Midbrain (tissue), 1 donor: ENCODE measurements around the gene OLFML1.
A peak's percentile ranks its signal among the peaks of the same experiment; 100 is the strongest.

Experiments
- DNase-seq: peaks from one replicate; lab custom pipeline; 2025; lab: John Stamatoyannopoulos, UW

The OLFML1 gene

DNA sequence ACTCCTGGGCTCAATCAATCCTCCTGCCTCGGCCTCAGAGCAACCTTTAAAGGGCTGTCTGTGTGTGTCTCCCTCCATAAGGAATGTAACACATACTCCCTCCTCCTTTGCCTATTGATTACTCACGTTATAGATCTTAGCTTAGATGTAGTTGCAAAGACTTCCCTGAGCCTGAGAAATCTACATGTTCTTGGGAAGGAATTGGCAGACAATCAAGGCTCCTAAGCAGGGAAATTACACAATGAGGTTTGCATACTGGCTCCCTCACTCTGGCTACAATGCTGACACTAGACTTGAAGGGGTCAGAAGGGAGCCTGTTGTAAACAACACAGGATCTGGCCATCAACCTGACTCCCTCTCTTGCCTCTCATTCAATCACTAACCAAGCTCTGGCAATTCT, 5.2 kb upstream of the OLFML1 start:
- no peak for DNase-seq

DNA sequence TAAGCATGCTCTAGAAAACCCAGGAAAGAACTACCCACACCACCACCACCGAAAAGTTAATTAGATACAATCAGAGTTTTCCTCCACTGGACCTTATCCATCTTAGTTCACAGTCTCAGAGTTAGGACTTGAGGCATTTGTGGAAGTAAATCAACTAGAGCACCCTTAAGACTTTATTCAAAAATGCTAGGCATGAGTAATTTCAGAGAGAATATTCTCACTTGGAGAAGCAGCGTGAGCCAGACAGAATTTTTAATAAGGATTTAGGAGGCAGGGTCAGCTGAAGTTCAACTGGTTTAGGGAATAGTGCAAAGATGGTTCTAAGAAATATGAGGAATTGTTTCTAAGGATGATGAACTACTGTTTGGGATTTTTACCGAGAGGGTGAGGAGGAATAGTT, 1.2 kb upstream of the OLFML1 start:
- no peak for DNase-seq

DNA sequence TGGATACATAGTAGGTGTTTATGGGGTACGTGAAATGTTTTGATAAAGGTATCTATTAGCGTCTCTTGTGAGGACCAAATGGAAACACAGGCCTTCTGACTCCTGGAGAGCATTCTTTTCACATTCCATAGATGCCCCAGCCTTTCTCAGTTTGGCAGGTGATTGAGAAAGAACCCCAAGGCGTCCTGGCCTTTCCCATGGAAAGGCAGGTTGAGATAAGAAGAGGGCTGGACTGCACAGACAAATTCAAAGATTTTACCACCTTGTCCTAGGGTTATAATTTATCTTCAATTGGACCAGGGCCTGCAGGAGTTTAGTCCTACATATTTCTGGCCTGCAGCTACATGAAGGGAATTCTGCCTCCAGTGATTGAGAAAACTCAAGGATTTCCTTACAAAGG, 661 bp upstream of the OLFML1 start:
- no peak for DNase-seq

DNA sequence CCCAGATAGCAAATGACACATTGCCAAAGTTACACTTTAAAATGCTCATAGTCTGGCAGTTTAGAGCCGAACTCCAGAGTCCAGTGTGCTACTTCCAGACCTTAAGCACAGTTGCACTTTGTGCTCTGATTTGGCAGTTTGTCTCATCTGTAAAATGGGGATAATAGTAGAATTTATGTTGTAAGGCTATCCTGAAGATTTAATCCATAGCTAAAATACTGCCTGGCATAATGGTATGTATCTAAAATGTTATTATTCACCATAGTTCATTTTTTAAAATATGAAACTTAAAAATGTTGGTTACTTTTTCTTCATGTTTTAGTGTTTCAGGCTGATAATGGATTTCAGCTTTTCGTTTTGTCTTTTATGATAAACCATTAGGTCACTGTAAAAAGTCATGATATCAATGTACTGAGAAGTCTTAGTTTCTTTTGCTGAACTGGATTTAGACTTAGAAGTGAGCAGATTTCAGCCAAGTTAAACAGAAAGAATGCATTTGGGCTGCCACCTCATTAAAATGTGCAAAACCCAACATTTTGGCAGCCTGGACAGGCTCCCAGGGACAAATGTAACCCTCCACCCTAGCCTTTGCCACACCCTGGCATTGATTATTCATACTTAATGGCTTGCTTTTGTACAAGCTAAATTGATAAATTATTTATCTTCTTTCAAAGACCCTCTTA, 933 bp downstream of the OLFML1 start:
- DNase-seq, result no peak

DNA sequence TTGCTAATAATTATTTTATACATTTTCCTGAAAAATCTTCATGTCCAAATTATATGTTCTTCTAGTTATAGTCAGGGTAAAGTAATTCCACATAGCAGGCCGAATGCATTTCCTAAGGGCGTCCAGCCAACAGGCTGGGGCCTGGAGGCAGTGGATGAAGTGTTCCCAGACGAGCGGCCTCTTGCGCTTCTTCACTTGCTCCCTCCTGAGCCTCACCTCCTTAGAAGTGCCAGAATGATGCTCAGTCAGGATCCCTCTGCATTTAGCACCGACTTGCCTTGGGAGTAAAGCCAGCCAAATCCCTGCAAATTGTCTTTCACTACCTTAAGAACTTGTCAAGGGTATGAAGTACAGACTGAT, 1.5 kb downstream of the OLFML1 start:
- no peak for DNase-seq

DNA sequence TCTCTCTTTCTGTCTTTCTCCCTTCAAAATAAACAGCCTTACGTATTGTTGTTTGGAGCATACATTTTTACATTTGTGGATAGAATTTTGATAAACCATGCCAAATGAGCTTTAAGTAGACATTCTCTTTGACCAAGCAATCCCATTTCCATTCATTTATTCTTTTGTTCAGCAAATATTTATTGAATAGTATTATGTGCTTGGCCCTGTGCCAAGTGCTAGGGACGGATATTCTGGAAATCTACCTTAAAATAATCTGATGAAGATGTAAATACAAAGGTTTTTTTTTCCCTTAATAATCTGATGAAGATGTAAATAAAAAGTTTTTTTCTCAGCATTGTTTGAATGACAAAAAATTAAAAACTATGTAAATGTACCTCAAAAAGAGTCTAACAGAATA, 2.1 kb downstream of the OLFML1 start:
- DNase-seq, result no peak

DNA sequence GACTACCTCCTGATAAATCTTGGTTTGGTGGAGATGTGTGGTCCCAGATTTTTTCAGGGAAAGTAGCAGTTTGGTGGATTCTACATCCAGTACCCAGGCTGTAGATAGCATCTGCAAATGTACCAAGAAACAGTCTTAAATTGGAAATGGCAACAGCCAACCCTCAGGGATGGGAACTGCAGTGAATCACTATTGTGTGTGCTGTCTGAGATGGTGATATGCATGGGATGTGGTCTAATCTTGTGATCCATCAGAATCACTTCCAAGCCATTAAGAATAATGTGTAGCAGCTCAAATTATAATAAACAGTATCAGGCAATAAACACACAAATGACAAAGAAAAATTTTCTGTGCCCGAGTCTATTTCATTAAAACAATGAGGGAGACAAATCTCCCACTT, 3.4 kb downstream of the OLFML1 start:
- DNase-seq, result no peak

DNA sequence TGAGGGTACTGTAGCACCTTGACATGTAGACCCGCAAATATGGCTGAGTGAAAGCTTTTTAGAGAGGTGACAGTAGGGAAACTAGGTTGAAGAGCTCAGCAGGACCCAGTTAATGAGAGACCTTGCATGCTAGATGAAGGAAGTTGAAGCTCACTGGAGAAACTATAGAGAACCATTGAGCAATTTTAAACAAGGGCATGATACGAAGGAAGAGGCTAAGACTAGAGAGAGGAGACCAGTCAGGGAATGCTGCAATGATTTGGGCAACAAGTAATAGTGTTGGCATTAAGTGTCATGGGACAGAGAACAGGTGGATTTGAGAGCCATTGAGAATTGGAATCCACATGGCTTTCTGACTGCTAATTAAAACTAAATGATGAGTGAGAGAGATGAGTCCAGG, 4.1 kb downstream of the OLFML1 start:
- DNase-seq, result no peak

DNA sequence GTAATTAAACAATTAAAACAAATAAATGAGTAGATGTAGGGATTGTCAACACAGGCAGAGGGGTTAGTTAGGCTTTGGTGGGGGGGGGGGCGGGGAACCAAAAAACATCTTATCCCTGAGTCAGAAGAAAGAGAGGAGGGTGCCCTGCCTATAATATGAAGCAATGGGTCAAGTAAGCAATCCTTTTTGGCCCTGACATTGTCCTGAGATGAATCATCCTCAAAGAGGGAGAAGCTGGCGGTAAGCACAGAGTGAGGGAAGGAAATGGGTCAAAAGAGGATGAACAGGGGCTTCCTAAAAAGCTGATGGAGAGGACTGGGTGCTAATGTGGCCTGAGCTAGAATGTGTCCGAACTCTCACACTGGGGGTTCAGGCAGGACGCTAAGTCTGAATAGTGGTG, 4.7 kb downstream of the OLFML1 start:
- no peak for DNase-seq

DNA sequence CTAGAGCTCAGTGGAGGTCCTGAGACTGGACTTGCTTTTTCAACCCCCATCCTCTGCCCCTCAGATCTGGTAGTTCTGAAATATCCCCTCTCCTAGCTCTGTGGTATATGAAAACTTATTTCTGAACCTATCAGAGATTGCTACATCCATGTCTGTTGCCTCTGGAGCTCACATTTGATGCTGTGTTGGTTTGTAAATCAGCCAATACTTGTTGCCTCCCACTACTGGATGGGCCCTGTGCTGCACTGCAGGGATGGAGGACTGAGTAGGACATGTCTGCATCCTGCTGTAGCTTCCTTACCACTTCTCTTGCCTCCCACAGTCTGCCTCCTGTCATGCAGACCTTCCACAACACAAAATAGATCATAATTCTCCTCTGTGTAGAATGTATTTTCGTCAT, 5.2 kb downstream of the OLFML1 start:
- no peak for DNase-seq

DNA sequence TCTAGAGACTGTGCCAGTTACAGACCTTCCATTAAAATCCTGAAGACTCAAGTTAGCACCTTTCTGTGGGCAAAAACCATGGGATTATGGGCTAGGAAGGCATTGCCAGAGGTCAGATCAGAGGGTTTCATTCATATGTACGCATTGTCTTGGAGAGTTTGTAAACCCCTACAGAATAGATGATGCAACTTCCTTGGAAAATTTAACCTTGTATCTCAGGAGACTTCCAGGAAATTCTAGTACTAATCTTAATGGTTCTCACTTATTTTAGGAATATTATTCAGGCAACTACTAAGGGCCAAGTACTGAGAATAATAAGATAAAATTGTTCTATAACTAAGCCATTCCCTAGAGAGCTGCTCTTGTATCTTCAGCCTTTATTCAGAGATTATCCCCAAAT, 6.9 kb downstream of the OLFML1 start:
- DNase-seq, result no peak

DNA sequence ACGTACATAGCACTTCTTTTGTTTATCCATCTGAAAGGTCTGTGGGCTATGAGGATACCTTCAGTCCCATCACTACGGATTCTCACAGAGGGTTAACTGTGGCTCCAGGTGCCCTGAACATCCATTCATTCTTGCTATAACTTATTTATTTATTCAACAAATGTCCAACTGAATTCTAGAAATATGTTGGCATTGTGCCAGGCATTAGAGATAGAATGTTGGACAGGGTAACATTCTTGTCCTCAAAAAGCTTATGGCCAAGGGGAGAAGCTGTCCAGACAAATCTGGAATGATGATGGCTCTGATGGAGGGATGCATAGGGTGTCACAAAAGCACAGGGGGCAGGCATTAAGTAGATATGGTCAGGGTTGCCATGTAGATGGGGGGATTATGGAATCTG, 8.4 kb downstream of the OLFML1 start:
- DNase-seq, result no peak

DNA sequence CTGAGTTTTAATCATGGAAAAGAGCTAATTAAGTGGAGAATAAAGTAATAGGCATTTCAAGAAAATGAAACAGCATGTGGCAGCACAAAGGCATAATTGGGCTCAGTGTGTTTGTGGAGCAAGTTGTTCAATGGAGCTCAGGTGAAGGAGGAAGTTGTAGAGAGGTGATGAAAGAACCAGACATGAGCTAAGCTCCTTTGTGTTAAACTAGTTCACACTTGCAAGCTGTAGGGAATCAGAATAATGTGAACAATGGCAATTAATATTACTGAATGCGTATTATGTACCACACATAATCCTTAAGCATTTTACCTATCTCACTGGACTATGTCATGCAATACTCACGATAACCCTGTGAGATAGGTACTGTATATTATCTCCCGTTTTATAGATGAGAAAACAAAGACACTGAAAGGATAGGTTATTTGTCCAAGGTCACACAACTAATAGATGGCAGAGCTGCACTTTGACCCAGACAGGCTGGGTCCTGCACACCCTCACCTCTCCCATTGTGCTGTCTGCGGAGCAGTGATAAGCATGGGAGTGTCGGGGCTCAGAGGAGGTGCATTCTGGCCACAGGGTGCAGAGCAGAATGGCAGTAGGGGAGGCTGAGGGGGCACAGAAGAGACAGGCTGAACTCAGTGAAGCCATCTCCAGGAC, 8.9 kb downstream of the OLFML1 start:
- no peak for DNase-seq

DNA sequence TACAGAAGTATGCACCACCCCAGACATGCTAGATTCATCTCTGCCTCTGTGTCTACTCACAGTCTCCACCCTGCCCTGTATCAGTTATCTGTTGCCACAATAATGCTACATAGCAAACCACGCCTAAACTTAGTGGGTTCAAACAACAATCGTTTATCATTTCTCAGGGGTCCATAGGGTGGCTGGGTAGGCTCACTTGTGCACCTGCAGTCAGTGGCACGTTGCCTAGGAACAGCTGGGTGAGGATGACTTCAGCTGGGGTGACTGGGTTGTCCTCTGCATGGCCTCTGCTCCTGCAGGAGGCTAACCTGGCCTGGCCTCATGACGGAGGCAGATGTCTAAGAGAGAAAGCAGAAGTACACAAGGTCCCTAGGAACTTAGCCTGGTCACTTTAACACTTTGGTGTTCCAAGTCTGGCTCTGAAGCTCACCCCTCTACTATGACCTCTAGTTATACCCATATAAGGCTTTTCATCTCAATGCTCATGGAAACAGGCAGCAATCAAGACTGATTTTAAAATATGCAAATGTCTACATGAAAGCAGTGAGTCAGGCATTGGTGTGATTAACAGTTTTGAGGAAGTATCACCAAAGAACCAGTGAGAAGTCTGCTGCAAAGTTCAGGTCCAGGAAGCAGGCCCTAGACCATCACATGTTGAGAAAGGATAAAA, 10.7 kb downstream of the OLFML1 start:
- peak; percentile 22 for DNase-seq

DNA sequence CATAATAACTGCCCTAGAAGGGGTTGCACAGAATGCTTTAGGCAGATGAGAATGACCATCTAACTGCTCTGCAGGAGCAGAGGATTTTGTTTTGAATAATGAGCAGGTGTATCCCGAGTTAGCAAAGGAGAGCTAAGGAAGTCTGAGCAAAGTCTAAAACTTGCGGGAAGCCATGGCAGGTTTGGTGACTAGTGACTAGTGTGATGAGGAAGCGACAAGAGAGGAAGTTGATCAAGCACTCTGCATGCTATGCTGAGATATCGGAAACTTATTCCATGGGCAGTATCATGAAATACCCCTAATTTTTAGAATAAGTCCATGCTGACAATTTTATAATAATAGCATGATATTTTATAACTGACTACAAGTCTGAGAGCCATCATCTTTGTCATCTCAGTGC, 12.9 kb downstream of the OLFML1 start:
- DNase-seq, result no peak

DNA sequence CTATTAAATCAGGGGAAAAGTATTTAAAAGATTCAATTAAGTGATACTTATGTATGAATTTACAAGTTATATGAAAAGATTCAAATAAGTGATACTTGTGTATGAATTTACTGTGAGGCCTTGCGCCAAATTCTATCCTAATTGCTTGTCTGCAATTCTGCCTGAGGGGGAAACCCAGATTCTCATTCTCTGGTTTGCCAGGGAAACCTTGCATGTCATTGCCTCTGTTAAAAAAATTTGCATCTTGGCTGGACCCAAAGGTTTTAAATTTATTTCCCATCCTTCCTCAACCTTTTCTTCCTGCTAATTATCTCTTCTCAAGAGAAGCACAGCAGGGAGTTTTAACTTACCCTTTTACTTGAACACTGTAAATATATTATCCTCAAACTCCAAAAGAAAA, 13.8 kb downstream of the OLFML1 start:
- no peak for DNase-seq

DNA sequence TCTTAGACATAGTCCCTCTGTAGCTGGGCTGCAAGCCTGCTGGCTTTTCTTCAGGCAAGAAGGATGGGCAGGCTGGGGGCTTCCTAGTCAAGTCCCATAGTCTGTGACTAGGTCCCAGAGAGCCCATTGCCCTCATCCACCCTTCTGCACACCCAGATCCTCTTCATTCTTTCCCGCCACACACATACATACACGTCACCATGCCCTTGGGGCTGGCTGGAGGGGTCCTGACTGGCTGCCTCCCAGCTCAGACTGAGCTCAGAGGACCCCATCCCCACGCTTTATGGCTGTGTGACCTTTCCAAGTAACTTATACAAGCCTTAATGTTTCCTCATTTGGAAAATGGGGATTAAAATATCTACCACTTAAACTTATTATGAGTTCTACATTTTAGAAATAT, 14.9 kb downstream of the OLFML1 start:
- no peak for DNase-seq

DNA sequence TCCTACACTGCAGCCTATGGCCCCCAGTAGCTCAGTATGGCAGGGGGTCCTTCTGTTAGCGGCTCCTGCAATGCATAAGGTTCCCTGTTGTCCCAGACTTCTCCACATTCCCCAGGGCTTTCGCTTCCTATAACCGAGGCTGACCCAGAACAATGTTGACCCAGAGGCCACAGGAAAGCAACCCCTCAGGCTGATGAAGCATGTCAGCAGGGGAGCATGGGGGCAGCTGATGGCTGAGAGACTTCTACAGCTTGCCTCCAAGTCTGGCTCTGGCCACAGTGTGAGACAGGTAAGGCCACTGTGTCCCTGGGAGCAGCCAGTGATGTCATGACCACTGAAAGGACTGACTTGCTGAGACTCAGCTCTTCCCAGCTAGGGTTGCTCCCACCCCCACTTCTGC, 15.9 kb downstream of the OLFML1 start:
- DNase-seq, result no peak

DNA sequence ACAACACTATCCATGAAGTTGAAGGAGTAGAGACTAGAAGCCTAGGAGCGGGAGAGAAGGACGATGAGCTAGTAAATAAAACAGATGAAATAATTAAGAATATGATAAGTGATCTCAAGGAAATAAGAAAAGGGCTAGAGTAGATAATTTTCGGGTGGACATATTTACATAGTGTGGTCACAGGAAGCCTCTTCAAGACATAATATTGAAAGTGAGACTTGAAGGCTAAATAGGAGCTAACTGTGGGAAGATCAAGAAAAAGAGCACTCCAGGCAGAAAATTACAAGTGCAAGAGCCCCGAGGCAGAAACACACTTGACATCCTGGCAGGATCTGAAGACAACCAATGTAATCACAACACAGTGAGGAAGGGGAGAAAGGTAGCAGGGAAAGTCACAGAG, 16.6 kb downstream of the OLFML1 start:
- no peak for DNase-seq

DNA sequence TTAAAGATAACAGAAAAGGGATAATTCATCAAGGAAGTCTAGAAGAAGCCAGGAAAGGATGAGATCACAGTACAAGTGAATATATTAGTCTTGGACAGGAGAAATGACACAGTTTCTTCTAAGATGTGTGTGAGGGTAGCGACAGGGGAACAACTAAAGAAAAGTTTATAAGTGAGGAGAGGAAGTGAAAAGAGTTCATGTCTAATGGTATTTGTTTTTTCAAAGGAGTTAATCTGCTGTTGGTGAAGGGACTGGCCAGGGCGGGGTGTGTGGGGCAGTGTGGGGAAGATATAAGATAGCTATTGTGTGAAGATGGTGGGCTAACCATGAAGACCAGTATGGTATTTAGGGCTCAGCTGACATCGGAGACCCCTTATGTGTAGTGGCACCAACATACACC, 20.9 kb downstream of the OLFML1 start:
- no peak for DNase-seq

DNA sequence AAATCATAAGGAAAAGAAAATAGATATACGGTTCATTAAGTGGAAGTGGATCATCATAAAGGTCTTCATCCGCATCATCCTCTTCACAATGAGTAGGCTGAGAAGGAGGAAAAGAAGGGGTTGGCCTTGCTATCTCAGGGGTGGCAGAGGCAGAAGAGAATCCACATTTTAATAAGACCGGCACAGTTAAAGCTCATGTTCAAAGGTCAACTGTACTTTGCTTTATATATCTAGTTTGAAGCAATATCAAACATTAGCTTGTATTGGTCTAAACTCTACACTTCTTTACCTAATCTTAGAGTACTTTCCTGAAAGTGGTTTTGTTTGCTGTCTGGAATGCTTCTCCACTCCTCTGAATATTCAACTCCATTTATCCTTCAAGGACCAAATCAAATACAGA, 22.8 kb downstream of the OLFML1 start:
- DNase-seq, result no peak

DNA sequence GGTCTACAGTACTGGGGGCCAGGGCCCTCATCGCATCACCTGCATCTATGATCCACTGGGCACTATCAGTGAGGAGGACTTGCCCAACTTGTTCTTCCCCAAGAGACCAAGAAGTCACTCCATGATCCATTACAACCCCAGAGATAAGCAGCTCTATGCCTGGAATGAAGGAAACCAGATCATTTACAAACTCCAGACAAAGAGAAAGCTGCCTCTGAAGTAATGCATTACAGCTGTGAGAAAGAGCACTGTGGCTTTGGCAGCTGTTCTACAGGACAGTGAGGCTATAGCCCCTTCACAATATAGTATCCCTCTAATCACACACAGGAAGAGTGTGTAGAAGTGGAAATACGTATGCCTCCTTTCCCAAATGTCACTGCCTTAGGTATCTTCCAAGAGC, 24.7 kb downstream of the OLFML1 start:
- no peak for DNase-seq

DNA sequence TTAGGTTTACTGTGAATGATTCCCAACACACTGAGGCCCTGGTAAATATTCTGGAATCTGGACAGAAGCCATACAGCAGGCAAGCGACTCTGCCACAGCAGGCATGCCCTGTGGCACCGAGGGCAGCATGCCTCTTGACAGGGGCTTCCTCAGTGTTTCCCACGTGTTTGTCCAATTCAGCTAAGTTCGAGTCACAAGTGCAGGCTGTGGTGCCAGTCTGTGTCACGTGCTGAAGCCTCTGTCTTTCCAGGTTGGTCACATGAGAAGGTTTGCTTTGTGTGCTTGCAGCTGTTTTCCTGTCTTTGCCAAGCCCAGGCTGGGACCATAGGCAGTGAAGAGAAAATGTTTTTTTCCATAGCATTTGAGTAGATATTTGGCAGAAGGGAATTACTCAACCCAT, 26.1 kb downstream of the OLFML1 start:
- DNase-seq, result peak; percentile 71
